Heart right ventricle (tissue), 16 donors: ENCODE data around the gene PSMD11. TPM values are rescaled to one million over a fixed set of nuclear protein-coding genes. Genes with fewer than 3 reads are reported as not detected.

Experiments
- ATAC-seq, 8 donors: fragments of 200-7000 bp; cut with Tn5 transposase; one replicate each; pipeline ENCODE4 v1.9.1; 2020; ENCODE audit warnings: mild to moderate bottlenecking in 8 of 8, moderate library complexity in 8 of 8, moderate number of reproducible peaks in 1 of 8
- DNase-seq, 2 donors: peaks; one replicate each; pipeline ENCODE4 v3.0.0-alpha.2; 2020
- H3K27ac ChIP-seq, 10 donors: fragments of 200-600 bp; sonication (generic) in 2 of 10; one replicate each; pipeline versions ENCODE4 v1.5.0 to v1.8.0; 2020 to 2022; ENCODE audit warnings: mild to moderate bottlenecking in 3 of 10
- H3K27me3 ChIP-seq, 7 donors: fragments of 200-600 bp; one replicate each; pipeline ENCODE4 v1.8.0; 2021 to 2022; ENCODE audit warnings: mild to moderate bottlenecking in 2 of 7
- H3K36me3 ChIP-seq, 9 donors: fragments of 200-600 bp; sonication (generic) in 1 of 9; one replicate each; pipeline versions ENCODE4 v1.5.0 to v1.8.0; 2020 to 2022; ENCODE audit warnings: mild to moderate bottlenecking in 2 of 9
- H3K4me1 ChIP-seq, 9 donors: fragments of 200-600 bp; sonication (generic) in 1 of 9; one replicate each; pipeline versions ENCODE4 v1.5.0 to v1.8.0; 2020 to 2022; ENCODE audit warnings: mild to moderate bottlenecking in 4 of 9
- H3K4me3 ChIP-seq, 10 donors: fragments of 200-600 bp; sonication (generic) in 2 of 10; one replicate each; pipeline versions ENCODE4 v1.5.0 to v1.8.0; 2020 to 2022; ENCODE audit warnings: mild to moderate bottlenecking in 7 of 10, moderate library complexity in 2 of 10
- H3K9me3 ChIP-seq, 11 donors: fragments of 200-600 bp in 10 of 11; sonication (generic) in 2 of 11; one replicate each; pipeline versions ENCODE4 v1.5.0 to v1.8.0; 2013 to 2022; ENCODE audit warnings: mild to moderate bottlenecking in 2 of 11, control low read depth in 1 of 11, moderate library complexity in 1 of 11
- WGBS, 2 donors: extraction: QIAGEN DNeasy Blood & Tissue Kit; methylation state at CpG; one replicate each; pipeline ENCODE4 v1.1.7; 2013; ENCODE audit warnings: inconsistent platforms in 1 of 2; 5-methylcytosine and 5-hydroxymethylcytosine counted together
- intact Hi-C, 10 donors: fragments of 100-400 bp; cut with DNase I; formaldehyde crosslinking; loops; one replicate each; pipeline versions ENCODE4 v1.11.1 to v1.14.2; 2022
- polyA plus RNA-seq, 2 donors: library from polyadenylated mRNA; stranded (reverse); fragments of 200-250 nt; gene quantifications; one replicate each; pipeline ENCODE4 v1.2.3, GENCODE V29; 2013
- total RNA-seq, 10 donors: library from RNA; stranded (reverse); fragmentation: NEBNext Ultra II Directional in 3 of 10; extraction: Animal tissue kit (Norgen Biotek cat#: 25700) in 3 of 10; gene quantifications; one replicate each; pipeline versions ENCODE4 v1.2.1 to v1.2.4, GENCODE V29; 2021 to 2023
- TF ChIP-seq, protein P1 (sequence below), 9 donors: fragments of 200-600 bp; sonication (generic) in 2 of 9; IDR thresholded peaks; one replicate each; pipeline versions ENCODE4 v1.5.0 to v1.8.0; 2021 to 2022; ENCODE audit warnings: antibody characterized with exemption in 9 of 9, mild to moderate bottlenecking in 5 of 9, moderate library complexity in 1 of 9
- donor health status: Arrhythmogenic right ventricular cardiomyopathy.
- donor health status: ischemic (EF 13 %, LVEDD 7.1; RV severe dilation, severe dysfunction).
- donor health status: healthy with polysubstance abuse.
- donor health status: DM: no; HTN: yes; CAD: no.
- donor health status: DM: no; HTN: no; CAD: no.
- donor health status: ischemic (EF 25% LVEDD 6.9; RV normal size, moderate dysfunction).
- donor health status: ischemic (EF 25% LVEDD 5.7; RV mildly dilated, moderate dysfunction).
- donor health status: healthy.
- donor health status: DM: yes; HTN: yes; CAD: no.
- donor health status: Ischemic cardiomyopathy.
- donor health status: ischemic (EF 35%, LVEDD 5.7; RV mildly dilated, moderate dysfunction).
- donor health status: nonischemic (EF 11% LVEDD 7.7; RV severe dilation, severe dysfunction).
- donor health status: DM: yes; HTN: yes; CAD: no.
- donor health status: PGD.
- donor health status: ischemic (EF 29% LVEDD 5.4; RV normal size, mild dysfunction).
- donor health status: nonischemic (EF 23%, LVEDD 6.1; RV moderate dilation, normal function).

Gene PSMD11
- total and polyA plus RNA-seq, 12 donors, result 41.9 to 102 (median 83.6) TPM

DNA sequence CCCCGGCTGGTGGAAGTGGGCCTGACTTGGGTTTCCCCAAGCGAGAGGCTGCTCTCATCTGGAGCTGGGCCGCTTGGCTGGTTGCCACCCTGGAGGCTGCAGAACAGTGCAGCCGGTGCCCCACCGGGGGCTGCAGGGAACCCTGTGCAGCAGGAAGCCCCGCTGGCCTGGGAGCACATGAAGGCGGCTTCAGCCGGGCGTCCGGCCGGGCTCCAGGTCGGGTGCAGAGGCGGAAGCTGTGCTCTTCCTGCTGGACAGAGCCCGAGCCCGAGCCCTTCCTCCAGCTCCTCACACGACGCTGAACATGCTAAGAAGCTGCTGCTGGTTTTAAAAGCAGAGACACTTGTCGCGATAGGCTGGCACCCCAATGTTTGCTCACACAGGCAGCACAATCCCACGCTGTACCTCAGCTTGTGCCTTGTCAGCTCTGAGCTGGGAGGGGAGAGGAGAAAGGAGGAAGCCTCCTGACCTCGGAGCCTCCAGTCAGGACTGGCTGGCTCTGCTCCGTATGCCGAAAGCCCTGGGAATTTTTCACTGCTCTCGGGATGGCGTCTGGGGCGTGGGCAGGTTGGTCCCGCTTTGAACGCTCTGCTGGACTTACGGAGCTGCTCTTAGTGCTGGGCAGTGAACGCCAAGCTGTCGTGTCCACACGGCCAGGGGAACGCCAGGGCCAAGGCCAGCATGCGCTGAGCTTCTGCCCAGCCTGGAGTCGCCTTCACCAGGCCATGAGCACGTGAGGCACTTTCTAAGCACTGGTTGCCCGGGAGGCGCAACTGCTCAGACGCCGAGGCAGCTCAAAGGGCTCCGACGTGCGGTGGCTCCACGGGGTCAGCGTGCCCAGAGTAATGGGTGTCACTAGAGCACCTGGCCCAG lies 51.3 kb downstream of the PSMD11 start:
- H3K9me3 ChIP-seq, result no peaks in the 10 kb centered on the region
- ATAC-seq, result peak; percentile 48 to 86 (median 72)
- H3K4me3 ChIP-seq, result peak overlapping the region in 3 of 10 donors; percentile 0 to 24 (median 13)
- H3K36me3 ChIP-seq, result peaks cover 0 to 5% (median 0%) of the 10 kb centered on the region in 9 donors
- peak overlapping the region in 8 of 10 donors; percentile 19 to 77 (median 55) for H3K27ac ChIP-seq
- H3K27me3 ChIP-seq, result no peaks in the 10 kb centered on the region
- 29 to 45% methylated on average over 45 of the region's 45 CpGs for WGBS, 2 donors
- TF ChIP-seq, protein P1, sequence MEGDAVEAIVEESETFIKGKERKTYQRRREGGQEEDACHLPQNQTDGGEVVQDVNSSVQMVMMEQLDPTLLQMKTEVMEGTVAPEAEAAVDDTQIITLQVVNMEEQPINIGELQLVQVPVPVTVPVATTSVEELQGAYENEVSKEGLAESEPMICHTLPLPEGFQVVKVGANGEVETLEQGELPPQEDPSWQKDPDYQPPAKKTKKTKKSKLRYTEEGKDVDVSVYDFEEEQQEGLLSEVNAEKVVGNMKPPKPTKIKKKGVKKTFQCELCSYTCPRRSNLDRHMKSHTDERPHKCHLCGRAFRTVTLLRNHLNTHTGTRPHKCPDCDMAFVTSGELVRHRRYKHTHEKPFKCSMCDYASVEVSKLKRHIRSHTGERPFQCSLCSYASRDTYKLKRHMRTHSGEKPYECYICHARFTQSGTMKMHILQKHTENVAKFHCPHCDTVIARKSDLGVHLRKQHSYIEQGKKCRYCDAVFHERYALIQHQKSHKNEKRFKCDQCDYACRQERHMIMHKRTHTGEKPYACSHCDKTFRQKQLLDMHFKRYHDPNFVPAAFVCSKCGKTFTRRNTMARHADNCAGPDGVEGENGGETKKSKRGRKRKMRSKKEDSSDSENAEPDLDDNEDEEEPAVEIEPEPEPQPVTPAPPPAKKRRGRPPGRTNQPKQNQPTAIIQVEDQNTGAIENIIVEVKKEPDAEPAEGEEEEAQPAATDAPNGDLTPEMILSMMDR (IDR thresholded peaks at IDR 0.05), result no peak
- intact Hi-C loops, result loop anchor here in 3 of 10 donors (5.0 to 10.0 kb wide), 3 partner anchors 42 to 119 kb away; no protein-coding TSS in a partner anchor
- DNase-seq, result peak; percentile 47 to 53
- peaks cover 4 to 51% (median 24%) of the 10 kb centered on the region in 9 donors for H3K4me1 ChIP-seq

DNA sequence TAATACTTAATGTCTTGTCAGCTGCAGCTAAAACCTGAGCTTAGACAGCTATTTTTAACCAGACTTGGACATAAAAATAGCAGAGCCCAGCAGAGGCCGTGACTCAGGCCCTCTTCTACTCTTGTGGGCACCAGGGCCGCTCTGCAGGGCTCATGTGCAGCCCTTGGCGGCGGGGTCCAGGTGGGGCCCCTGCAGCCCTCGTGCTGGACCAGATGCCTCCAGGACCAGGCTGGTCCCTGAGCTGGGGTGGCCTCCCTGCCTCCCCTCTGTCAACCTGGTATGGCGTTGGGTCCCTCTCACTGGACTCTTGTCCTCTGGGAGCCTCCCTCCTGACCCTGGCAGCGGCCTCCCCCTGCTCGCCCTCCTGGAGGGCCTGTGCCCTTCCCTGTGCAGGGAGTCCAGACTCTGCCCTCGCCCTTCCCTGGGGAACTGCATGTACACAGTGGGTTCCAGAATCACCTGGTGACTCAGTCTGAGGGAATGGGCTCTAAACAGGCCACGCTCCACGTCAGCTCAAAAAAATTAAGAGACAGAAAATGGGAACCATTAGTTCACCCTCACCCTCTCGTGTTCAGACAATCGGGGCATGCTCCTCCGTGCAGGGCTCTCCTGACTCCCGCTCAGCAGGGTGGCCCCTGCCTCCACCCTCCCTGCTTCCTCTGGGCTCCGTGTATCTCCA lies 52.2 kb downstream of the PSMD11 start:
- no peak for DNase-seq
- peaks cover 4 to 50% (median 24%) of the 10 kb centered on the region in 9 donors for H3K4me1 ChIP-seq

DNA sequence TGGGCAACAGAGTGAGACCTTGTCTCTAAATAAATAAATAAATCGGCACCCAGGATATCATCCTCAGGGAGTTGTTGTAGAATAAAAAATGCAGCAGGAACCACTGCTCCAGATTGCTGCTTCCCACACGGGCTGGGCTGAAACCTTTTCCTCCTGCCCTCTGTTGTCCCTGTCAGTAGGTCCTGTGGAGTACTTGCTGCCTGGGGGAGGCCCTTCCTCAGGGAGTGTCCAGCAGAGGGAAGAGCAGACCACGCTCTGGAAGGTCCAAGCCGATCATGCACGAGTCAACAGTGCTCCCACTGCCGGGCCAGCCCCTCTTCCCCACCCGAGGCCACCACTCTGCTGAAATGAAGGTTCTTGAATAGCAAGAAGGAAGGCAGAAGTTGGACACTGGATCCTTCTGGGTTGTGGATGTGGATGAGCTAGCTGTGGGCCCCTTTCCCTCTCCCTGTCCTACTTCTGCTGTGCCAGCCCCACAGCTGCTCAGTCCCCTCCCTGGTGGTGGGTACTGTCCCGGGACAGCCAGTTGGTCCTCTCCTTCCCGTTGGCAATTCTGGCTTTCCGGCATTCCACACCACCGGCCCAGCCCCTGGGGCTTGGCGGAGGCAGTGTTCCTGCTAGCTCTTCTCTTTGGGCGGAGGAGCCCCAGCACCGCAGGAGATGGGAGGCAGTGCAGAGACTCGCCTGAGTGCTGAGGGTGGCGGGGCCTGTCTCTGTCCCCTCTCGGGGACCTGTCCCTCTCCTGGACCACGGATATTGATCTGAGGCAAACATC lies 53.3 kb downstream of the PSMD11 start:
- no peak for ATAC-seq
- TF ChIP-seq, protein P1 (IDR thresholded peaks at IDR 0.05), result peak in 3 of 9 donors; percentile 7 to 23 (median 10)
- intact Hi-C loops, result loop anchor here in 3 of 10 donors (5.0 to 10.0 kb wide), 3 partner anchors 40 to 117 kb away; no protein-coding TSS in a partner anchor
- no peak for DNase-seq
- H3K4me3 ChIP-seq, result no peak overlapping the region
- H3K27me3 ChIP-seq, result no peaks in the 10 kb centered on the region
- 81 to 84% methylated on average over 18 of the region's 18 CpGs for whole genome bisulfite sequencing, 2 donors
- no peak overlapping the region for H3K27ac ChIP-seq
- H3K4me1 ChIP-seq, result peaks cover 4 to 41% (median 24%) of the 10 kb centered on the region in 9 donors
- H3K9me3 ChIP-seq, result no peaks in the 10 kb centered on the region
- H3K36me3 ChIP-seq, result peaks cover 0 to 4% (median 0%) of the 10 kb centered on the region in 9 donors

More for the DNA sequence above, 52.2 kb downstream of the PSMD11 start:
- peak; percentile 37 to 85 (median 74) for ATAC-seq
- peaks cover 0 to 4% (median 0%) of the 10 kb centered on the region in 9 donors for H3K36me3 ChIP-seq
- no peaks in the 10 kb centered on the region for H3K9me3 ChIP-seq
- no peaks in the 10 kb centered on the region for H3K27me3 ChIP-seq
- no peak overlapping the region for H3K4me3 ChIP-seq
- TF ChIP-seq, protein P1 (IDR thresholded peaks at IDR 0.05), result no peak
- intact Hi-C loops, result loop anchor here in 3 of 10 donors (5.0 to 10.0 kb wide), 3 partner anchors 41 to 118 kb away; no protein-coding TSS in a partner anchor
- H3K27ac ChIP-seq, result peak overlapping the region in 9 of 10 donors; percentile 14 to 77 (median 54)
- WGBS, 2 donors, result 76 to 79% methylated on average over 16 of the region's 16 CpGs
